Central memory CD4-positive, alpha-beta T cell (primary cell): ENCODE data around the gene GEMIN5.

Experiments used
- DNase-seq: peaks from one replicate; pipeline ENCODE4 v3.0.0; 2022

The GEMIN5 gene

DNA sequence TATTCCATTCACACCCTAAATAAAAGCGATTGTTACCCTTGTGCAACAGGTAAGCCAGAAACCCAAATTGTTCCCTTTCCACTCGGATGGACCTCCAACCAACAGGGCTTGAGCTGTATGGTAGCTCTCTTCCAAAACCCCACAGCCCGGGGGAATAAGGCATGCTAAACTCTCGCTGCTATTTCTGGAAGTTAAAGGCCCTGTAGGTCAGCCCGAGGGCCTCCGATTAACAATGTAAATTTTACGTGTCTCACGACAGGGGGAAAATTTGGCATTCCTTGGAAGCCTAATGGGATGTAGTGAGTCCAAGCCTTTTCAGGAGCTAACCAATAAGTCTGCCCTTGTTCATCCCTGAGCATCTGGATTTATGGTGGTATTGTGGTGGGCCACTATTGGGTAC, 53.6 kb downstream of the GEMIN5 start:
- DNase-seq: no peak

DNA sequence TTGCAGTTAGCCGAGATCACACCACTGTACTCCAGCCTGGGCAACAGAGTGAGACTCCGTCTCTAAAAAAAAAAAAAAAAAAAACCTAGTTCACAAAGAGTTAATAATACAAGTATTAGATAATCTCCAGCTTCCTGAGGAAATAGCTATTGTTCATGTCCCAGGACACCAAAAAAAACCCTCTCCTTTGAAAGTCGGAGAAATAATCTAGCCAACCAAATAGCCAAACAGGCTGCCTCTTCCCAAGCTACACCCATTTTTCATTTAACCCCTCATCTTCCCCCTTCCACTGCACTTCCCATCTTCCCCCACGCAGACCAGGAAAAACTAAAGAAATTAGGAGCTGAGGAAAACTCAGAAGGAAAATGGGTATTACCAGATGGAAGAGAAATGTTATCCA, 56.0 kb downstream of the GEMIN5 start:
- DNase-seq: no peak

DNA sequence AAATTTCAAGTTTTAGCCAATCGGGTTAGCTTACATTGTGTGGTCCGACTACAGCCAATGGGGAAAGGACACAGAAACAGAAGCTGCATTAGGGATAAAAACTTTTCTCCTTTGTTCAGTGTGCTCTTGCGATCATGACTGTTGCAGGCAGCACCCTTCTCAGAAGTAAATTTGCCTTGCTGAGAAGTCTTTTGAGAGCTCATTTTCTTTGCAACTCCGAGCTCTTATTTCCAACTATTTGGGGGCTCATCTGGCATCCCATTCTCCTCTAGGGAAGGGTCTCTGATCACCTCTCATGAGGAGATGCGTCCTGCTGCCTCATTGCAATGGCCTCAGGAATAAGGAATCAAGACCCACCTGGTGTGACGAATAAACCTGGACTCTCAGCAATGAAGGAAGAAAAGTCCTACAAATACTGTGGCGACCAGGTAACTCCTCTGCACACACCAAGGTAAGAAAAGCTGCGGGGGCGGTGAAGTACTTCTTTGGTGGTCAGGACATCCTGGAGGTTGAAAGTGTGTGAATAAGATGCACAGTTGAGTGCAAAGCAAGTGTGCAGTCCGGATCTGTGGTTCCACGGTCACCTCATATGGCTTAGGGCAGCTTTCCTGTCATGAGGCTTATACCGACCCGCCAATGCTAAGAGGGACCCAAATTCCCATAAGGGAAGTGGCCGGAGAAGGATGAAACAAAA, 59.2 kb downstream of the GEMIN5 start:
- DNase-seq: no peak

DNA sequence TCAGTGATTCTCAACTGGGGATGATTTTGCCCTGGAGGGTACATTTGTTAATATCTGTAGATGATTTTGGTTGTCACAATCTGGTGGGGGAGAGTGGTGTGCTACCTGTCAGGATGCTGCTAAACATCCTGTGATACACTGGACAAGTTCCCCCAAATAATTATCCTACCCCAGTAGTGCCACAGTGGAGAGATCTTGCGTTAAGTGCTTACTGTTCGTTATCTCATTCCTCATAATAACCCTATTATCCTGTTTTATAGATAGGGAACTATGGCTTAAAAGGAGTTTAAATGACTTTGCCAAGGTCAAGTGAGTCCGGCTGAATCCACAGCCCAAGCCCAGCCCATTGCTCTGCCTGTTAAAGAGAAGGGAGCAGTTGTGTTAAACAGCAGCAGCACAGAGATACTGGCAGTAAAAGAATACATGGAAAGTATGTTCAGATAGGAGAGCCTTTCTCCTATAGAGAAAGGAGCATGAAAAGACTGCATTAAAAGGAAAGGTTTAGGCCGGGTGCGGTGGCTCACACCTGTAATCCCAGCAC, 64.2 kb downstream of the GEMIN5 start:
- no peak for DNase-seq

DNA sequence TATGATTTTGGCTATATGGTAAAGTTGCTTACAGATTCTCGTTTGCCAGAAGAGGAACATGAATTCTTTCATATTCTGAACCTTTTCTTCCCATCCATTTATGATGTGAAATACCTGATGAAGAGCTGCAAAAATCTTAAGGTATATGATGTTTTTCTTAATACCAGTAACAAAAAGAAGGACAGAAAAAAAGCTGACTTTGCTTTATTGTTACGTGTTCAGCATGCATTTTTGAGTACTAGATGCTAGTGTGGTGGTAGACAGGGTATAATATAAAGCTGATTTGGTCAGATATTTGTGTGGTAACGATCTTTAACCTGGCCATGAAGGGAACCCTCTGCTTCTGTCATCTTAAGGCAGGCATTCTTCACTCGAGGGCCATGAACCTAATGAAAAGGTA, 66.3 kb downstream of the GEMIN5 start:
- DNase-seq: no peak

DNA sequence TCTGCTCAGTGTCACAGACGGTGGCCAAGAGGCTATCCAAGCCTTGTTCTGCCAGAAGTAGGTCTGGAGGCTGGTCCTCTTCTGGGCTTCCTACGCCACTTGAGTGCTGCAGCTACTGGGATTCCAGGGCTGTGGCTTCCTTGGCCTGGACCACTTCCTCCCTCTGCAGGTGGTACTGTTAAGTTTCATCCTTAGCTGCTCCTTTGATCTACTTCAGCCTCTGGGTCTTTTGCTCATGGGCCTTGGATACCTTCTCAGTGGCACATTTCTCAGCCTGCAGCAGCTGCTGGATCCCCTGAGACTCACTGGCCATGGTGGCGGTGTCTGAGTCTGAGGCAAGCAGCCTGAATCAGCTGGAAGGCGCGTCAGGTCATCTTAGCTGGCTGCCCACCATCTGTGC, 69.3 kb downstream of the GEMIN5 start:
- DNase-seq: no peak

DNA sequence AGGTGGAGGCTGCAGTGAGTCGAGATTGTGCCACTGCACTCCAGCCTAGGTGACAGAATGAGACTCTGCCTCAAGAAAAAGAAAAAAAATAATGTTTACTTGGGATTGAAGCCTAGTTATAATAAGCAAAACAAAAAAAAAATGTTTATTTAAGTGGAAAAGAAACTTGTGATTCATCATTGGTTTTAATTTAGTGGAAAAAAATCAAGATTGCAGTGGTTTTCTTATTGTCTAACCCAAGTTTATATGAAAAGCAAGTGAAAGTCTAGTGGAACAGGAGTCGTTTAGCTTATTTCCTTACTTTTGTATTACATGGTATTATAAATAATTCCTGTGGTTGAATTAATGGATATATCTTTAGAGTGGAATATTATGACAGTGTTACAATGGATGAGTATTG, 71.2 kb downstream of the GEMIN5 start:
- no peak for DNase-seq

DNA sequence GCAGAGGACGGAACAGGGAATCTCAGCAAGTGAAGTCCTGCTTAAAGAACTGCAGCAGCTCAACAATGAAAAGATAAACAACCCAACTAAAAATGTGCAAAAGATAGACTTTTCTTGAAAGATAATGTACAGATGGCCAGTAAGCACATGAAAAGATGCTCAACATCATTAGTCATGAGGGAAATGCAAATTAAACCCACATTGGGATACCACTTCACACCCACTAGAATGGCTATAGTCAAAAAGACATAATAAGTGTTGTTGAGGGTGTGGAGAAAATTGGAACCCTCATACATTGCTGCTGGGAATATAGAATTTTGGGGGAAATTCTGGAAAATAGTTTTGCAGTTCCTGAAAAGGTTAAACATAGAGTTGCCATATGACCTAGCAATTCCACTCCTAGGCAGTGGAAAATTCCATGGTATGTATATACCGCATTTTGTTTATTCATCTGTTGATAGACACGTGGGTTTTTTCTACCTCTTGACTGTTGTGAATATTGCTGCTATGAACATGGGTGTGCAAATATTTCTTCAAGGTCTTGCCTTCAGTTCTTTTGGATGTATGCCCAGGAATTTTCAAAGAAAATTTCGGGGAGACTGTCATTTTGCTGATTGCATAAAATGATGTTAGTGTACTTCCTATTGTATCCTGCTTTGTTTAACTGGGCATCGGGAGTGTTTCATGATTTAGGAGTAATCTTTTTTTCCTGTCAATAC, 72.4 kb downstream of the GEMIN5 start:
- DNase-seq: no peak

DNA sequence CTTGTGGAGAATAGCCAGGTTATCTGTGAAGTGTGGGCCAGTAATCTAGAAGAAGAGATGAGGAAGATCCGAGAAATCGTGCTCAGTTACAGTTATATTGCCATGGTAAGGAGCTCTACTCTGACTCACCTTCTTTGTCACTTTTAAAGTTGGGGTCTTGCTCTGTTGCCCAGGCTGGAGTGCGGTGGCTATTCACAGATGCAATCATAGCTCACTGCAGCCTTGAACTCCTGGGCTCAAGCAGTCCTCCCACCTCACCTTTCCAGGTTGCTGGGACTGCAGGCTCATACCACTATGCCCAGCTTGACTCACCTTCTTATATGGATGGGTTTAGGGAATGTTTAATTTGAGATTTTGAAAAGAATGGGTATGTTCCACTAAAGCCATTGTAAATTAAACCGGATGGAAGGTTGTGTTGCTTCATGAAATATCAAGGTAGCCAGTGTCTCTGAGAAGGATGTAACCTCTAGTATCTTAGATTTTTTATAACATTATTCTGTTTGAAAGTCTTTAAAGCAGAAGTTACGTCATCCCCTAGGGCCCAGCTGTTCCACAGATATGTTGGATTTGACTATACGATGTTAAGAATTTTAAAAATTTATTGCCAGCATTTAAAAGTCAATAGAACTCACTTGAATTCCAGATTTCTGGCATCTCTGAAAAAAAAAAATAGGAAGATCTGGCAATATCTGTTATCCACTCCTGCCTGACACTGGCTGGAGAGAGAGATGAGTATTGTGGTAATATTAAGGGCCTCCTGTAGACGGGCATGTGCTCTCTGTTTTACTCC, 74.5 kb downstream of the GEMIN5 start:
- DNase-seq: no peak

DNA sequence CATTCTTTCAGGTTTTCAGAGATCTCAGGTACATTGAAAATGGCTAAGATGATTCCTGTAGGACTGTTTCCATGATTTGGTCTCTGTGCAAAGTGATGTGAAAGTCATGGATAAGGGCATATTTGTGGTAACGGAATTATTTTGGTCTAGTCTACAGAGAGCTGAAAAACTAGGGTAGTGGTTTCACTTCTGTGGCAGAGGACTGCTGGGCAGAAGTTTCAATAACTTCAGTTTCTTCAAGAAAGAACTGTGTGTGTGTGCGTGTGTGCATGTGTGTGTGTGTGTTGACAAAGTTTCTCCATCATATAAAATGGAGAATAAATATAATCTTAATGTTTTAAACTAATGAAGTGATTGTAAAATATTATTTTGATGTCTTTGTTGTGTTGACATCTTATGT, 75.2 kb downstream of the GEMIN5 start:
- DNase-seq: no peak

DNA sequence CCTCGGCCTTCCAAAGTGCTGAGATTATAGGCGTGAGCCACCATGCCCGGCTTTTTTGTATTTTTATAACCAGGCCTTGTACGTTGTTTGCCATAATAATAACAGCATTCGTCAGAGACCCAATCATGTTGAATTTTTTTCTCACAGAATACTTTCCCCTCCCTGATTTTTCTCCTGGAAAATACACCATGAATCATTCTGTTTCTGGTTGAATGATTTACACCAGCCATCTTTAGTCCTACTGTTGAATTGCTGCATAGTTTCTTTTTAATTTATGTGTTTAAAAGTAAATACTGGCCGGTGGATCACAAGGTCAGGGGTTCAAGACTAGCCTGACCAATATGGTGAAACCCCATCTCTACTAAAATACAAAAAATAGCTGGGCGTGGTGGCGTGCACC, 76.1 kb downstream of the GEMIN5 start:
- no peak for DNase-seq

DNA sequence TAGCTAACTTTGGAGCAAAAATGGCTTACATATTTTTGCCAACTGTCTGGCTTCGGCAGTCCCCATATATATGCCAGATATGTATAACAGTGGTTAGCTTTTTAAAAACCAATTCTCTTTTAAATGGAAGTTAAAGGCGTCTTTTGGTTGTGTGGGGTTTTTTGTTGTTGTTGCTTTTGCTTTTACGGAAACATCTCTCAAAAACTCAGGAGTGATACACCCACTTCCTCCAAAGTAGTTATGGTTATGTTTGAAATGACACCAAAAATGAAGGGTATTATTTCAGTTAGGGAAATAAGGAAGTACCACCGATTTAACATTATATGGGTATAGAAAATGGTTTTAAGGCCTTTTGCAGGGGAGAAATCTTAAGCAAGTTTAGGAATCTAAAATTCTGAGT, 77.2 kb downstream of the GEMIN5 start:
- no peak for DNase-seq

DNA sequence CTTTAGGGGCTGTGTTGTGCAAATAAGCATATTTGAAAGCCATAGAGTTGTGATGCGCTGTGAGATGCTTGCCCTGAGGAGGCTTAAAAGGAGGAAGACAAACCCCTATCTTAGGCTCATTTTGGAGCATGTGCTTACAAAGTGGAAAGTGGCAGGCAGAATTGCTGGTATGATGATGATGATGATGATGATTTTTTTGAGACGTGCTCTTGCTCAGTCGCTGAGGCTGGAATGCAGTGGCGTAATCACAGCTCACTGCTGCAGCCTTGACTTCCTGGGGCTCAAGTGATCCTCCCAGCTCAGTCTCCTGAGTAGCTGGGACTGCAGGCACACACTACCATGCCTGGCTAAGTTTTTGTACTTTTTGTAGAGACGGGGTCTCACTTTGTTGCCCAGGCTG, 77.9 kb downstream of the GEMIN5 start:
- no peak for DNase-seq

DNA sequence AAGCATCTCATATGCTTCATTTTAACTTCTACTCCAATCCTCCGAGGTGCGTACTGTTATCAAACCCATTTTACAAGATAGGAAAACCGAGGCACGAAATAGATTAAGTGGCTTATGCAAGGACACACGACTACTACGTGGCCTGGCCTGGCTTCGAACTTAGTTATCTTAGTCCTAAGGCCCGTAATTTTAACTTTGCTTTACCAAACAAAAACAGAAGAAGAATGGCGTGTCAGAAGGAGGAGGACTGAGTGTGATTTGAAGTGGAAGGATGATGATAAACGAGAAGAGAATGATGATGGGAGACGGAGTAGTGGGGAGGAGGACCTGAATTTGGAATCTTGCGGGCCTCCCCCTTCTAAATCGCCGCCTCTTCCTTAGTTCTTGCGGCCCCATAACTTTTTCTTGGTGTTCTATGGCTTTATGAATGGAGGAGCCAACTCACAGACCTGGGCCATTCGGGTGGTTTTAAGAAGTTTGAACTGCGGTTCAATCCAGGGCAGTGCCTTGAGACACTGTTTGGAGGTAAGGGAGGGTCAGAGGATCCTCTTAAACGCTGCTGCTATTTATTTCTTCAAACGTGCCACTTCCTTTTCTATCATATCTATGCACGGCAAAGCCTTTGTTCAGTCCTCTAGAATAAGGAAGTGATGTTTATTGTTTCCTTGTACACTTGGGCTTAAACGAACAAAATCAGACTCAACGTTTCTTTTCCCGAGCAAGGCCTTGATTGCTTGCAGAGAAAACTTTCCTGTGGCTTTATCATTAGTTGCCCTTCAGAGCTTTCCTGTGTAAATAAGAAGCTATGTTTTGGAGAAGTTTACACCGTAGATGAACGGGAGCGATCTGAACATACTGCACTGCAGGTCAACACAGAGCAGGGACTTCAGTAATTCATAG, 78.8 kb downstream of the GEMIN5 start:
- peak; percentile 34 for DNase-seq

DNA sequence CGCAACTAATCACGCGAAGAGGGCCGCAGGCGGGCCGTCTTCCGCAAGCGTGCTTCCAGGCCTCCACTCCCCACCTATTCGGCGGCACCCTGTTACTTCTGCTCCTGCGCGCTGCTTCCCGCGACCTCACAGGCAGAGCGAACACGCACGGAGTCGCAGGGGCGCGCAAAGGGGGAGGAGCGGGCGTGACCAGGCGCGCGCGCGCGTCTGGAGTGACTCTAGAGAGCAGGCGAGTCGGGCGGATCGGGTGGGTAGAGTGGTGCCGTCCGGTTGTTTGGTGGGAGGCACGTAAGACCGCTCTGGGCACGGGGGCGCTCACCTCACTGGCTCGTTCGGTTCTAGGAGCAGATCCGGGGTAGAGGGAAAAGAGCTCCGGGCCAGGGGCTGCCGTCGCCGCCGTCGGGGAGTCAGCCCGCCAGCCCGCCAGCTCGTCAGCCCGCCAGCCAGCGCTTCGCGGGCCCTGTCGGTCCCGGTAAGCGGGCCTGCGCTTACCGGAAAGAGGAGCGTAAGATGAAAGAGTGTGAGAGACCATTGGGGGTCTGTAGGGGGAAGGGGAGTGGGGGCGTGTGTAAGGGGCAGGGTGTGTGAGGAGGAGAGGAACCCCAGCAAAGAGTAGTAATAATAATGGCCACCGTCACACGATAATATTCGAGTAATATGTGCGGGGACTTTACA, 79.6 kb downstream of the GEMIN5 start, which contains the start of gene CNOT8:
CNOT8 (plus strand) TSS at position 331 of the 675 bp plus-strand sequence. CDS start 4,652 bp downstream, outside the sequence.
- DNase-seq: peak; percentile 97

DNA sequence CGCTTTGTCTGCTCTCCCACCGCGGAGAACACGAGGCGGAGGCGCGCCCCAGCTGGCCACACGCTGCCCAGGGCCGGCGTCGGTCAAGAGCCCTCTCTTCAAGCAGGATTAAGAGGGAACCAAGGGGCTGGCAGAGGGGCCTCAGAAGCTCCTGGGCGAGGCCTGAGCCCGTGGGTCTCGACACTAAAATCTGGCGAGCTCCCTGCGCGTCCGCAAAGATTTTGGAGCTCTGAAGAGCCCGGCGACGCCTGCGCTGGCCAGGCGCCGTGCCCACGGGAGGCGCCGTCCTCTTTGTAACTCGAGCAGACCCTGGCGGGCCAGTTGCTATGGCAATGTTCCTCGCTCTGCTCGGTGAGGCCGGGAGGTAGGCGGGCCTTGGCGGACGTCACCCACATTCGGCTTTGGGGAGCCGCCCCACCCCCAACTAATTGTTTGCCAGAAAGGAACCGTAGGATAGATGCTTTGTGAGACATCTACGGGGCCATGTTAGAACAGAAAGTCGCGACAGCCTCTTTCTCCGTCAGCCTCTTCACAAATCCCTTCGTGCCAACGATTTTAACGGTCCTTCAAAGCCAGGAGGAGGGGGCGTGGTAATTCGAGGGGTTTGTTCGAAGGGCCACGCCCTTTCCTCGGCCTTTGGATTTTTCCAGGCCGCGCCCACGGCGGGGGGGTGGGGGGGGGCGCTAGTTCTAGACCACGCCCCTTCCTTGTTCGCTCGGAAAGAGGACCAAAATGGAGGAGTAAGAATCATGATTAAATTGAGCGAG, 80.3 kb downstream of the GEMIN5 start:
- peak; percentile 90 for DNase-seq

DNA sequence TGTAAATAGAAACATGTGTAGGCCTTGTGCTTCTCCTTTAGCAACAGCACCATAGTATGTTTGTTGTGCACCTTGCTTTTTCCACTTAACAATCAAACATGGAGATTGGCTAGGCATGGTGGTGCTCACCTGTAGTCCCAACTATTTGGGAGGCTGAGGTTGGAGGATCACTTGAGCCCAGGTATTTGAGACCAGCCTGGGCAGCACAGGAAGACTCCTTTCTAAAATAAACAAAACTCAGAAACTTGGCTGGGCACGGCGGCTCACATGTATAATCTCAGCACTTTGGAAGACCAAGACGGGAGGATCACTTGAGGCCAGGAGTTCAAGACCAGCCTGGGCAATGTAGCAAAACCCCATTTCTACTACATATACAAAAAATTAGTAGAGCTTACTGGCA, 86.7 kb downstream of the GEMIN5 start:
- DNase-seq: no peak

DNA sequence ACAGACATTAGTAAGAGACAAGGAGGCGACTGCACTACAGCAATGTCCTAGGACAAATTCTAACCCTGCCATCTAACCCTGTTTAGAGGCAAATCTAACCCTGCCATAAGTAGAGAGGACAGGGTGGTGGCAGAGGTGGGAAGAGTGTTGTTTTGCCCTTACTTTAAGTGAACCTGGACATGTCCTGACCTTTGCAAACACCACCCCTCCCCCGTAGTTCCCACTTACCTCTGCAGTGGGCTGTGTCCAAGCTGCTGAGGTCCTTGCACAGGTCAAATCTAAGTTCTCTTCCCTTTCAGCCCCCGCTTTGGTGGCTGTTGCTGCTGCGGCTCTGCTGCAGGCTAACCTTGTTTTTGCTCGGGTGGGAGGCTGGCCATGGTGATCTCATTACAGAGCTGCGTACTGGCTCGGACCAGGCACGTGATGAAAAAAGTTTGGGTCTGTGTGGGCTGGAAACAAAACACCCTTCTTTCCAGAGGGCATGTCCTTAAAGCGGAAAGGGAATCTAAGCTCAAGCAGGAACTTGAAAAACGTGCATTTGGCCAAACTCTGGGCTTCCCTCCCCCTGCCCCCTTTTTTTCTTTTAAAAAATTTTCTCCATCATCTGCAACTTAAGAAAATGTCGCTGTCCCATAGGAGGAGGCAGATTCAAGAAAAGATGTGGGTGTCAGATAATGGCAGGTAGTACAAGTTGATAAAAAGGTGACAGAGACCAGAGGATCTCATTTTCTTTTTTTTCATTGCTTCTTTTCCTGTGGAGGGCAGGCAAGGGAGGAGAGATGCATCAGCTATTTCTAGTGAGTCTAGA, 87.6 kb downstream of the GEMIN5 start, which contains the start of gene FAXDC2:
FAXDC2 (minus strand) TSS at position 349 of the 808 bp plus-strand sequence. CDS start 12,425 bp downstream, outside the sequence.
- DNase-seq: no peak

DNA sequence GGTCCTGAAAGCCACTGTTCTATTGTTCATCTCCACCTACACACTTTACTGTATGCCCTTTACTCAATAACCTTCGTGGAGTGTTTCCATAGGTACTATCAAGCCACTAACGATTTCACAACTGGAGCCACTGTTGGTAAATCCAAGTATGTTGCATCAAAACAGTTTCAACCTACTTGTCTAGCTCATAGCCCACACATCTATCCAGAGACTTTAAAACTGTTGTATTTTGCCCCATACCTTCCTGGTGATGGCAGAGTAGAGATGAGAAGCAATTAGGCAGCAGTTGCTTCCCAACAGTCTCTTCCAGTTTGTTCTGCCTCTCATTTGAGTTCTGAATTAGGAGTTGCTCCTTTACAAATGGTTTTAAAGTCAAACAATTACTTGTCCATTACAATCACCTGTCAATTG, 88.2 kb downstream of the GEMIN5 start:
- DNase-seq: no peak

DNA sequence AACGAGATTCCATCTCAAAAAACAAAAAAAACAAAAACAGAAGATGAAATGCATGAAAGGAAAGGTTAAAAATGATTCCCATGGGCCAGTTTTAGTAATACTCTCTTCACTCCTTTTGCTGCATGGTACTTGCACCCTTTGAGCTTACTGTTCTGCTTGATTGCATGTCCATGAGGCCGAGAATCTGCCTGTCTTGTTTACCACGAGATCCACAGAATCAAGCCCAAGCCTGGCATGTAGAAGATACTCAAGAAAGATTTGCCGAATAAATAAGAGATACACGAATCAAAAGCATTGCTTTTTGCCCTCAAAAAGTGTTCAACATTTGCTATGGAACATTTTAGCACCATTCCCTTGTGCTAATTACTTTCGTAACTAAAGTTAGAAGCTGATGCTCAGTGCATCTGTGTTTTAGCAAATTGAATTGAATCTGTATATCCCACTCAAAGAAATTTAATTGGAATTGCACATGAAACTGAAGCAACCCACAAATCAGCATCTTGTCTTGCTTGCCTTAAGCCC, 88.7 kb downstream of the GEMIN5 start:
- DNase-seq: no peak
